Ishikawa (cell line): ENCODE results near the gene IRAK4.
A peak's percentile ranks its signal among the peaks of the same experiment; 100 is the strongest.

Source experiments
- CEBPB ChIP-seq: IDR thresholded peaks from 2 replicates; pipeline ENCODE4 v1.6.1; 2012
- CREB1 ChIP-seq: IDR thresholded peaks from 2 replicates; pipeline ENCODE4 v1.6.1; 2012; ENCODE audit warnings: low read depth
- EGR1 ChIP-seq: IDR thresholded peaks from 2 replicates; pipeline ENCODE4 v1.6.1; 2012
- EP300 ChIP-seq: IDR thresholded peaks from 2 replicates; pipeline ENCODE4 v1.6.1; 2012; ENCODE audit warnings: borderline replicate concordance
- FOXM1 ChIP-seq: IDR thresholded peaks from 2 replicates; pipeline ENCODE4 v1.6.1; 2012; ENCODE audit warnings: low read depth, borderline replicate concordance
- MAX ChIP-seq: IDR thresholded peaks from 2 replicates; pipeline ENCODE4 v1.6.1; 2012
- NFIC ChIP-seq: IDR thresholded peaks from 2 replicates; pipeline ENCODE4 v1.6.1; 2012
- RAD21 ChIP-seq: IDR thresholded peaks from 2 replicates; pipeline ENCODE4 v1.6.1; 2012; ENCODE audit warnings: low read depth
- REST ChIP-seq: IDR thresholded peaks from 2 replicates; pipeline ENCODE4 v1.6.1; 2012; ENCODE audit warnings: low read depth, mild to moderate bottlenecking
- TAF1 ChIP-seq: IDR thresholded peaks from 2 replicates; pipeline ENCODE4 v1.6.1; 2012; ENCODE audit warnings: low read depth, mild to moderate bottlenecking
- TCF12 ChIP-seq: IDR thresholded peaks from 2 replicates; pipeline ENCODE4 v1.6.1; 2012; ENCODE audit warnings: low read depth
- TEAD4 ChIP-seq: IDR thresholded peaks from 2 replicates; pipeline ENCODE4 v1.6.1; 2012
- USF1 ChIP-seq: IDR thresholded peaks from 2 replicates; pipeline ENCODE4 v1.6.1; 2012
- YY1 ChIP-seq: IDR thresholded peaks from 2 replicates; pipeline ENCODE4 v1.6.1; 2012; ENCODE audit warnings: low read depth
- ZBTB7A ChIP-seq: IDR thresholded peaks from 2 replicates; pipeline ENCODE4 v1.6.1; 2012; ENCODE audit warnings: low read depth

The IRAK4 gene

GRCh38 chr12:43728117-43728516 is 30.6 kb upstream of the IRAK4 start:
- TF ChIP-seq NFIC, result no peak
- peak; percentile 38 for TF ChIP-seq RAD21

GRCh38 chr12:43728698-43729097 is 30.1 kb upstream of the IRAK4 start:
- TF ChIP-seq TCF12, result no peak
- no peak for TF ChIP-seq CREB1
- TF ChIP-seq TEAD4, result no peak
- TF ChIP-seq MAX, result no peak
- TF ChIP-seq REST, result no peak
- no peak for TF ChIP-seq CEBPB
- no peak for TF ChIP-seq NFIC
- no peak for TF ChIP-seq RAD21

GRCh38 chr12:43730283-43730682 is 28.5 kb upstream of the IRAK4 start:
- TF ChIP-seq YY1 (no peak), USF1 (no peak), REST (no peak), CEBPB (no peak), EGR1 (no peak)

GRCh38 chr12:43733687-43734086 is 25.1 kb upstream of the IRAK4 start:
- TF ChIP-seq TCF12, result no peak
- TF ChIP-seq RAD21, result peak; percentile 14; the same call in 1 of the 2 replicates

GRCh38 chr12:43736927-43737440 is 21.8 kb upstream of the IRAK4 start:
- TF ChIP-seq TAF1, result no peak
- TF ChIP-seq FOXM1, result no peak
- no peak for TF ChIP-seq REST

GRCh38 chr12:43737646-43738045 is 21.1 kb upstream of the IRAK4 start:
- TF ChIP-seq CREB1 (no peak), FOXM1 (no peak), TCF12 (no peak), NFIC (no peak), EP300 (no peak), TEAD4 (no peak), USF1 (no peak), EGR1 (no peak), ZBTB7A (no peak), MAX (no peak), TAF1 (no peak), RAD21 (no peak), YY1 (no peak), REST (no peak), CEBPB (no peak)
